ENCODE data around the gene STIP1. TPM values are rescaled to one million over a fixed set of nuclear protein-coding genes. Genes with fewer than 3 reads are reported as not detected.

STIP1 gene
- total RNA-seq, 1 donor, result 112 TPM

DNA sequence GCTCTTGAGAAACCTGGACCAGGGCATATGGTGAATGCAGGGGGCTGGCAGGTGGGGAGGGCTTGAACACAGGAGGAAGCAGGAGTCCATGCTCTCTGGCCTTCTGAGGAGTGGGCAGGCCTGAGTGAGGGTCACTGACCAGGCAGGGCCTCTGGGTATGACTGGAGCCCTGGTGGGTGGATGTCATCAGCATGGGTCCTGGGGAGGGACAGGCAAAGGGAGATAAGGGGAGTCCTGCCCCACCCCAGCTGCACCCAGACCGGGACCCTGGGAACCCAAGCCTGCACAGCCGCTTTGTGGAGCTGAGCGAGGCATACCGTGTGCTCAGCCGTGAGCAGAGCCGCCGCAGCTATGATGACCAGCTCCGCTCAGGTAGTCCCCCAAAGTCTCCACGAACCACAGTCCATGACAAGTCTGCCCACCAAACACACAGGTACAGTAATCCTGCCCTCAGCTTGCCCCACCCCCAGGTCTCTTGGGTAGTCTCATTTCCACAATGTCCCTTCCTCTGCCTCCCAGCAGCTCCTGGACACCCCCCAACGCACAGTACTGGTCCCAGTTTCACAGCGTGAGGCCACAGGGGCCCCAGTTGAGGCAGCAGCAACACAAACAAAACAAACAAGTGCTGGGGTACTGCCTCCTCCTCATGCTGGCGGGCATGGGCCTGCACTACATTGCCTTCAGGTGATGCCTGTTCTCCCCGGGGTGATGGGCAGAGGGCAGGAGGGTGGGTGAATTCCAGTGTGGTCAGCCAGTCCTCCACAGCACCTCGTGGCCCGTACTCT is 46.4 kb downstream of the STIP1 start:
- DNase-seq (ENCODE audit: low read depth), result no peak
- TF ChIP-seq CTCF (IDR thresholded peaks at IDR 0.05; ENCODE audit: insufficient read depth, low read length), result no peak
- H3K4me3 ChIP-seq (ENCODE audit: low read depth, low read length), result no peak overlapping the region

DNA sequence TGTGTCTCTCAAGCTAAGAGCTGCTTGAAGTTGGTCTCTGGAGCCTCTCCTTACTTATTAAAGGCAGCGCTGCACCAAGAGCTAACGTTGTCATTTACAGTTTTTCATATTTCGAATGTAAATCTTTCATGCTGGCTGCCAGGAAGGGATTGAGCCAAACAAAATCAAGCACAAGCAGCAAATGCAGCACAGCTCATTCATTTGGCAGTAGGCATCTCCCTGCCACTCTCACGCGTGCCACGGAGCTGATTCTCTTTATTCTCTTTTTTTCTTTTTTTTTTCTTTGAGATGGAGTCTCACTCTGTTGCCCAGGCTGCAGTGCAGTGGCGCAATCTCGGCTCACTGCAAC is 47.0 kb downstream of the STIP1 start:
- TF ChIP-seq CTCF (IDR thresholded peaks at IDR 0.05; ENCODE audit: insufficient read depth, low read length), result no peak
- H3K4me3 ChIP-seq (ENCODE audit: low read depth, low read length), result no peak overlapping the region
- no peak for DNase-seq (ENCODE audit: low read depth)

GRCh38 chr11:64233913-64234586 is 48.1 kb downstream of the STIP1 start, which contains the start of gene VEGFB:
TSS of gene VEGFB (plus strand) at chr11:64234584. CDS start at chr11:64234834, 250 bp downstream.
- TF ChIP-seq CTCF (IDR thresholded peaks at IDR 0.05; ENCODE audit: insufficient read depth, low read length), result no peak
- peak within 1 kb of the TSS; percentile 80 for H3K4me3 ChIP-seq (ENCODE audit: low read depth, low read length)
- DNase-seq (ENCODE audit: low read depth), result peak; percentile 27

GRCh38 chr11:64234647-64235379 is 48.8 kb downstream of the STIP1 start:
- TF ChIP-seq CTCF (IDR thresholded peaks at IDR 0.05; ENCODE audit: insufficient read depth, low read length), result no peak
- DNase-seq (ENCODE audit: low read depth), result no peak

GRCh38 chr11:64235437-64236161 is 49.6 kb downstream of the STIP1 start:
- no peak for DNase-seq (ENCODE audit: low read depth)
- no peak for TF ChIP-seq CTCF (IDR thresholded peaks at IDR 0.05; ENCODE audit: insufficient read depth, low read length)
- H3K4me3 ChIP-seq (ENCODE audit: low read depth, low read length), result peak overlapping the region; percentile 80

More at GRCh38 chr11:64234647-64235379, 48.8 kb downstream of the STIP1 start:
- peak overlapping the region; percentile 80 for H3K4me3 ChIP-seq (ENCODE audit: low read depth, low read length)

GRCh38 chr11:64237484-64237951 is 51.5 kb downstream of the STIP1 start:
- no peak for DNase-seq (ENCODE audit: low read depth)
- no peak for TF ChIP-seq CTCF (IDR thresholded peaks at IDR 0.05; ENCODE audit: insufficient read depth, low read length)
- no peak overlapping the region for H3K4me3 ChIP-seq (ENCODE audit: low read depth, low read length)
